Peyer's patch (tissue), 4 donors: ENCODE results near the gene COL13A1. TPM values are rescaled to one million over a fixed set of nuclear protein-coding genes. Genes with fewer than 3 reads are reported as not detected.

Source experiments
- DNase-seq, 3 donors: peaks; one replicate each; pipeline ENCODE4 v3.0.0-alpha.2; 2017 to 2019
- H3K27ac ChIP-seq, 4 donors: fragments of 200-600 bp; sonication (generic); one replicate each; pipeline ENCODE4 v1.5.1; 2016 to 2019
- H3K27me3 ChIP-seq, 2 donors: fragments of 200-600 bp; sonication (generic); one replicate each; pipeline ENCODE4 v1.5.1; 2019
- H3K36me3 ChIP-seq, 3 donors: fragments of 200-600 bp; sonication (generic); one replicate each; pipeline ENCODE4 v1.5.1; 2016 to 2019
- H3K4me1 ChIP-seq, 4 donors: fragments of 200-600 bp; sonication (generic); one replicate each; pipeline ENCODE4 v1.5.1; 2016 to 2019
- H3K4me3 ChIP-seq, 4 donors: fragments of 200-600 bp; sonication (generic); 1 replicate in 3 of 4; 2 replicates in 1 of 4; pipeline ENCODE4 v1.5.1; 2016 to 2019; ENCODE audit warnings: mild to moderate bottlenecking in 1 of 4
- H3K9me3 ChIP-seq, 4 donors: fragments of 200-600 bp; sonication (generic); one replicate each; pipeline ENCODE4 v1.5.1; 2016 to 2019; ENCODE audit warnings: mild to moderate bottlenecking in 1 of 4
- CTCF ChIP-seq, 6 experiments: fragments of 450-650 bp in 4 of 6; fragments of 200-600 bp in 2 of 6; sonication (generic) in 1 of 6; IDR thresholded peaks; one replicate each; pipeline ENCODE4 v1.5.1; 2017 to 2019; ENCODE audit warnings: antibody characterized with exemption in 6 of 6, mild to moderate bottlenecking in 3 of 6, moderate library complexity in 1 of 6
- POLR2A ChIP-seq, 2 donors: fragments of 450-650 bp; IDR thresholded peaks; one replicate each; pipeline ENCODE4 v1.5.1; 2017; ENCODE audit warnings: antibody characterized with exemption in 2 of 2, mild to moderate bottlenecking in 2 of 2, moderate library complexity in 2 of 2
- total RNA-seq, 4 donors: library from RNA; depleted of rRNA; stranded (reverse); fragments of >200 nt; gene quantifications; one replicate each; pipeline ENCODE4 v1.1.0, GENCODE V29; 2016

The COL13A1 gene
- total RNA-seq, 4 donors from 2014 or later, result 0.94 to 6.6 (median 3.9) TPM; not detected in 1

- DNase-seq, result no peak
- Histone ChIP-seq H3K36me3 (no peaks in the 10 kb centered on the region), H3K9me3 (no peaks in the 10 kb centered on the region), H3K4me1 (peaks cover 0 to 27% (median 0%) of the 10 kb centered on the region in 4 donors), H3K27me3 (no peaks in the 10 kb centered on the region), H3K27ac (no peak overlapping the region), H3K4me3 (no peak overlapping the region)
- no peak for TF ChIP-seq POLR2A (IDR thresholded peaks at IDR 0.05)
- no peak for TF ChIP-seq CTCF (IDR thresholded peaks at IDR 0.05)
These were observed 106.4 kb downstream of the COL13A1 start for GRCh38 chr10:69908124-69908523.

- Histone ChIP-seq H3K27me3 (no peaks in the 10 kb centered on the region), H3K9me3 (no peaks in the 10 kb centered on the region), H3K4me1 (peaks cover 0 to 39% (median 4%) of the 10 kb centered on the region in 4 donors), H3K4me3 (no peak overlapping the region), H3K27ac (no peak overlapping the region), H3K36me3 (no peaks in the 10 kb centered on the region)
- DNase-seq, result no peak
- TF ChIP-seq POLR2A (IDR thresholded peaks at IDR 0.05) (no peak), CTCF (IDR thresholded peaks at IDR 0.05) (no peak)
These were observed 108.9 kb downstream of the COL13A1 start for GRCh38 chr10:69910561-69910960.

- Histone ChIP-seq H3K4me1 (peaks cover 0 to 39% (median 4%) of the 10 kb centered on the region in 4 donors), H3K27ac (peak overlapping the region in 2 of 4 donors; percentile 22 to 23), H3K27me3 (no peaks in the 10 kb centered on the region), H3K9me3 (no peaks in the 10 kb centered on the region), H3K36me3 (no peaks in the 10 kb centered on the region), H3K4me3 (no peak overlapping the region)
- DNase-seq, result no peak
- no peak for TF ChIP-seq CTCF (IDR thresholded peaks at IDR 0.05)
- no peak for TF ChIP-seq POLR2A (IDR thresholded peaks at IDR 0.05)
These were observed 110.2 kb downstream of the COL13A1 start for GRCh38 chr10:69911613-69912528.

- Histone ChIP-seq H3K4me1 (peaks cover 0 to 39% (median 4%) of the 10 kb centered on the region in 4 donors), H3K27me3 (no peaks in the 10 kb centered on the region), H3K36me3 (no peaks in the 10 kb centered on the region), H3K9me3 (no peaks in the 10 kb centered on the region), H3K27ac (peak overlapping the region in 2 of 4 donors; percentile 15 to 23), H3K4me3 (no peak overlapping the region)
- DNase-seq, result no peak
- no peak for TF ChIP-seq CTCF (IDR thresholded peaks at IDR 0.05)
These were observed 110.9 kb downstream of the COL13A1 start for GRCh38 chr10:69912589-69912988.

GRCh38 chr10:69913606-69914382, 112.1 kb downstream of the COL13A1 start:
- H3K4me1 ChIP-seq, result peaks cover 0 to 39% (median 4%) of the 10 kb centered on the region in 4 donors
- no peak for DNase-seq

More at GRCh38 chr10:69913606-69914382, 112.1 kb downstream of the COL13A1 start:
- H3K27ac ChIP-seq, result no peak overlapping the region
- no peaks in the 10 kb centered on the region for H3K27me3 ChIP-seq
- no peaks in the 10 kb centered on the region for H3K9me3 ChIP-seq
- no peaks in the 10 kb centered on the region for H3K36me3 ChIP-seq
- TF ChIP-seq POLR2A (IDR thresholded peaks at IDR 0.05), result no peak
- no peak for TF ChIP-seq CTCF (IDR thresholded peaks at IDR 0.05)
- H3K4me3 ChIP-seq, result no peak overlapping the region
